Measurements from ENCODE around the gene RERE.

GRCh38 chr1:8821084-8821483 lies 3.6 kb upstream of the RERE start:
- TF ChIP-seq CTCF (IDR thresholded peaks at IDR 0.05) (no peak), GABPB1 (CRISPR knock-in tag; IDR thresholded peaks at IDR 0.05) (no peak), TEAD4 (CRISPR knock-in tag; IDR thresholded peaks at IDR 0.05) (no peak)

Measured in WTC11 (cell line).